Measurements from ENCODE around the gene PCDHAC1.

PCDHAC1 gene

GRCh38 chr5:140964356-140964755, 38.3 kb downstream of the PCDHAC1 start:
- in situ Hi-C loops (cut with HindIII; ENCODE audit: low pct_ligation_motif_present, low pct_unique_long_range_greater_than_20kb, low sequenced_read_pairs), result no loop called here
- DNase-seq, result no peak

GRCh38 chr5:140965905-140966292, 39.8 kb downstream of the PCDHAC1 start:
- in situ Hi-C loops (cut with HindIII; ENCODE audit: low pct_ligation_motif_present, low pct_unique_long_range_greater_than_20kb, low sequenced_read_pairs), result no loop called here
- no peak for DNase-seq

DNA sequence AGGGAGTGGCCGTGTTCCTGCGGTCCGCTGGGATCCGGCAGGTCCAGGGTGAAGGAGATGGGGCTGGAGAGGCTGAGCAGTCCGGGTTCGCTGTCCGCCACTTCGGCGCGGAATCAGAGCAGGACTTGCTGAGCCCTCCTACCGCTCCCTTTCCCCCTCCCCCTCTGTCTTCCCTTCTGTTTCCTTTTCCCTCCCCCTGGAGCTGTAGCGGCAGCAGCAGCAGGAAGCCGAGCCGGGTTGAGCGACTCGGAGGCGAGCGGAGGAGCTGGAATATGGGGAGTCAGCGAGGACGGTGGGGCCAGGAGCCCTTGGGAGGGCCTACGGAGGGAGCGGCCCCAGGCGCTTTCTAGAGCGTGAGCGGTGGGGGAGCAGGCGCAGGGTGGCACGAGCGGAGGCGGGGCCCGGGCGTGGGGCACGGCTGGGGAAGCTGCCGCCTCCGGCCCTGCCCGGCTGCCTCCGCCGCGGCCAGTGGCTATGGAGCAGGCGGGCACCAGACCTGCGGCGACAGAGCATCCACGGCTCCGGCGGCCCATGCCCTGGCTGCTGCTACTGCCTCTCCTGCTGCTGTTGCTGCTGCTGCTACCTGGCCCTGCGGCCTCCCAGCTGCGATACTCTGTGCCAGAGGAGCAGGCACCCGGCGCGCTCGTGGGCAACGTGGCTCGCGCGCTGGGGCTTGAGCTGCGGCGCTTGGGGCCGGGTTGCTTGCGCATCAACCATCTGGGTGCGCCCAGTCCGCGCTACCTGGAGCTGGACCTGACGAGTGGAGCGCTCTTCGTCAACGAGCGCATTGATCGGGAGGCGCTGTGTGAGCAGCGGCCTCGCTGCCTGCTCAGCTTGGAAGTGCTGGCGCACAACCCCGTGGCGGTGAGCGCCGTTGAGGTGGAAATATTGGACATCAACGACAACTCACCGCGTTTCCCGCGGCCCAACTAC, 40.5 kb downstream of the PCDHAC1 start, which contains the start of gene PCDHAC2:
TSS of gene PCDHAC2 (plus strand) at position 184 of the 933 bp plus-strand sequence. CDS start at position 475, 291 bp downstream.
- in situ Hi-C loops (cut with HindIII; ENCODE audit: low pct_ligation_motif_present, low pct_unique_long_range_greater_than_20kb, low sequenced_read_pairs), result no loop called here
- DNase-seq, result no peak

DNA sequence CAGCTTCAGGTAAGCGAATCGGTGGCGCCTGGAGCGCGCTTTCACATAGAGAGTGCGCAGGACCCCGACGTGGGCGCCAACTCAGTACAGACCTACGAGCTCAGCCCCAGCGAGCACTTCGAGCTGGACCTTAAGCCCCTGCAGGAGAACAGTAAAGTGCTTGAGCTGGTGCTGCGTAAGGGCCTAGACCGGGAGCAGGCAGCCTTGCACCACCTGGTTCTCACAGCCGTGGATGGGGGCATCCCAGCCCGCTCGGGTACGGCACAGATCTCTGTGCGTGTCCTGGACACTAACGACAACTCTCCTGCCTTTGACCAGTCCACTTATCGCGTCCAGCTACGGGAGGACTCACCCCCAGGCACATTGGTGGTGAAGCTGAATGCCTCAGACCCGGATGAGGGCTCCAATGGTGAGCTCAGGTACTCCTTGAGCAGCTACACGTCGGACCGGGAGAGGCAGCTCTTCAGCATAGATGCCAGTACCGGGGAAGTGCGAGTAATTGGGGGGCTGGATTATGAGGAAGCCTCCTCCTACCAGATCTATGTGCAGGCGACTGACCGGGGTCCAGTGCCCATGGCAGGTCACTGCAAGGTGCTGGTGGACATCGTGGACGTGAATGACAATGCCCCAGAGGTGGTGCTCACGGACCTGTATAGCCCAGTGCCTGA, 41.3 kb downstream of the PCDHAC1 start:
- DNase-seq, result no peak
- in situ Hi-C loops (cut with HindIII; ENCODE audit: low pct_ligation_motif_present, low pct_unique_long_range_greater_than_20kb, low sequenced_read_pairs), result no loop called here

DNA sequence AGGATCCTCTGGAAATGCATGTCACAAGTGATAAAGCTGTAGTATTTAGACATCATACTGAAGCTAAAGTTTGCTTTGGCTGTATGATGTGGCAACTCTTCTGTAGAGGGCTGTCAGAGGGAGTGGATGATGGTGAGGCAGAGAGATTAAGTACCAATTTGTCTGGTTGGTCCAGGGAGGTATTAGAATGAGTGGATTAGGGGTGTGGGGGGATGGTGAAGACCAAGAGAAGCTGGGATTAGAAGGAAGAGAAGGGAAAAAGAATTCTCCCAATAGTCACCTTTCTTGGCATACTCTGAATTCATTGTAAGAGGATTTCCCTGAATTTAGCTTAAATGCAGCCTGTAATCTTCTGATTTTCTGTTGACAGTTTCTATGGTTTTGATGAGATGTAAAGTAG, 43.8 kb downstream of the PCDHAC1 start:
- DNase-seq, result no peak
- in situ Hi-C loops (cut with HindIII; ENCODE audit: low pct_ligation_motif_present, low pct_unique_long_range_greater_than_20kb, low sequenced_read_pairs), result no loop called here

DNA sequence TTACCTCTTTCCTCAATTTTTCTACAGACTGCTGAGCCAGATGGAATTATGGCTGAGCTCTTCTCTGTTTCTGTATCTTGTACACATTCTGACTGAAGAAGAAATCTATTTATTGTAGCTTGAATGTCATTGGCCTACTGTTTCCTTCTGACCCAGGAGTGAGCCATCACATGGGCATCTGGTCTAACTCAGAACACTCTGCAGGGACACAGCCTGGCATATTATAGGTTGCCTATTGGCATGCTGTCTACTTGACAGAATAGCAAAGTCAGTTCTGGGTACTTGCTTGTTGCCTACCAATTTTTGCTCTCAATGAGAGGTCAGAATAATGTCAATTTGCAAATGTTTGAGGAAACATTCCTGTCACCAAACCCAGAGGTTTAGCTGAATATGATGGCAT, 47.5 kb downstream of the PCDHAC1 start:
- in situ Hi-C loops (cut with HindIII; ENCODE audit: low pct_ligation_motif_present, low pct_unique_long_range_greater_than_20kb, low sequenced_read_pairs), result no loop called here

GRCh38 chr5:140977003-140977402, 50.9 kb downstream of the PCDHAC1 start:
- in situ Hi-C loops (cut with HindIII; ENCODE audit: low pct_ligation_motif_present, low pct_unique_long_range_greater_than_20kb, low sequenced_read_pairs), result no loop called here
- DNase-seq, result no peak

More for the DNA sequence above, 47.5 kb downstream of the PCDHAC1 start:
- no peak for DNase-seq

GRCh38 chr5:140978260-140978659, 52.2 kb downstream of the PCDHAC1 start:
- in situ Hi-C loops (cut with HindIII; ENCODE audit: low pct_ligation_motif_present, low pct_unique_long_range_greater_than_20kb, low sequenced_read_pairs), result no loop called here
- no peak for DNase-seq

DNA sequence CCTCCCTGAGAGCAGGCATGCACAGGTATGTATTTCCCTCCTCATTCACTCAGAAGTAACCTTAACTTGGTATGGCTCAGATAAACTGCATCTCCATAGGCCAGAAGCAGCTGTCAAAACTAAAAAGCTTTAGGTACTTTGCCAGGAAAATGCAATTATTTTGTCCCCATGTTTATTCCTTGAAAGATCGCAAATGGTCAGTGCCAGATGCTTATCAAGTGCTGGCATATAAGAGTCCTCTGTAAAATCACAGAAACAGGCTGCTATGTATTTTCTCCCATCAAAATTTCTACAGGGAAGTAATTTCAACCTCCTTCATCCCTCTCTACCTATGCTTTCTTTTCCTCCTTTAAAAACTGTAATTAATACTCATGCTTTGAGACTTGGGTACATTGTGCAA, 52.9 kb downstream of the PCDHAC1 start:
- DNase-seq, result no peak
- in situ Hi-C loops (cut with HindIII; ENCODE audit: low pct_ligation_motif_present, low pct_unique_long_range_greater_than_20kb, low sequenced_read_pairs), result no loop called here

Measured in ACHN (cell line).